Measurements from ENCODE around the gene GFPT1.

GFPT1 gene

GRCh38 chr2:69300650-69301049 is 86.4 kb downstream of the GFPT1 start:
- no peak for TF ChIP-seq CTCF (IDR thresholded peaks at IDR 0.05; ENCODE audit: low read depth, low read length)
- H3K4me3 ChIP-seq (ENCODE audit: low read depth, low read length): no peak overlapping the region

- no peak overlapping the region for H3K4me3 ChIP-seq (ENCODE audit: low read depth, low read length)
- no peak for TF ChIP-seq CTCF (IDR thresholded peaks at IDR 0.05; ENCODE audit: low read depth, low read length)
Observed at GRCh38 chr2:69299772-69300516, 87.1 kb downstream of the GFPT1 start.

- no peak for TF ChIP-seq CTCF (IDR thresholded peaks at IDR 0.05; ENCODE audit: low read depth, low read length)
Observed at GRCh38 chr2:69298862-69299261, 88.2 kb downstream of the GFPT1 start.

GRCh38 chr2:69298261-69298660 is 88.8 kb downstream of the GFPT1 start:
- no peak overlapping the region for H3K4me3 ChIP-seq (ENCODE audit: low read depth, low read length)
- TF ChIP-seq CTCF (IDR thresholded peaks at IDR 0.05; ENCODE audit: low read depth, low read length): no peak

More at GRCh38 chr2:69298862-69299261, 88.2 kb downstream of the GFPT1 start:
- no peak overlapping the region for H3K4me3 ChIP-seq (ENCODE audit: low read depth, low read length)

GRCh38 chr2:69297216-69297615 is 89.8 kb downstream of the GFPT1 start:
- H3K4me3 ChIP-seq (ENCODE audit: low read depth, low read length): no peak overlapping the region
- TF ChIP-seq CTCF (IDR thresholded peaks at IDR 0.05; ENCODE audit: low read depth, low read length): no peak

GRCh38 chr2:69296421-69296820 is 90.6 kb downstream of the GFPT1 start:
- no peak overlapping the region for H3K4me3 ChIP-seq (ENCODE audit: low read depth, low read length)
- no peak for TF ChIP-seq CTCF (IDR thresholded peaks at IDR 0.05; ENCODE audit: low read depth, low read length)

GRCh38 chr2:69292256-69292655 is 94.8 kb downstream of the GFPT1 start:
- TF ChIP-seq CTCF (IDR thresholded peaks at IDR 0.05; ENCODE audit: low read depth, low read length): no peak
- H3K4me3 ChIP-seq (ENCODE audit: low read depth, low read length): no peak overlapping the region
